Cardiac fibroblast (primary cell): ENCODE data around the gene MSRB2.

ENCODE experiments used
- DNase-seq, 2 donors: peaks; one replicate each; pipeline versions ENCODE4 v3.0.0 to v3.0.0-alpha.2; 2010; ENCODE audit warnings: low read depth in 2 of 2
- H3K4me3 ChIP-seq, 2 donors: replicated peaks in 1 of 2; 1 replicate in 1 of 2; 2 replicates in 1 of 2; pipeline ENCODE4 v1.5.1; 2011; ENCODE audit warnings: low read depth in 2 of 2, low read length in 2 of 2, mild to moderate bottlenecking in 2 of 2, moderate library complexity in 1 of 2
- TF ChIP-seq, protein P1 (sequence below): IDR thresholded peaks from one replicate; pipeline ENCODE4 v1.5.1; 2011; ENCODE audit warnings: low read depth, mild to moderate bottlenecking, low read length, inconsistent platforms

The MSRB2 gene

DNA sequence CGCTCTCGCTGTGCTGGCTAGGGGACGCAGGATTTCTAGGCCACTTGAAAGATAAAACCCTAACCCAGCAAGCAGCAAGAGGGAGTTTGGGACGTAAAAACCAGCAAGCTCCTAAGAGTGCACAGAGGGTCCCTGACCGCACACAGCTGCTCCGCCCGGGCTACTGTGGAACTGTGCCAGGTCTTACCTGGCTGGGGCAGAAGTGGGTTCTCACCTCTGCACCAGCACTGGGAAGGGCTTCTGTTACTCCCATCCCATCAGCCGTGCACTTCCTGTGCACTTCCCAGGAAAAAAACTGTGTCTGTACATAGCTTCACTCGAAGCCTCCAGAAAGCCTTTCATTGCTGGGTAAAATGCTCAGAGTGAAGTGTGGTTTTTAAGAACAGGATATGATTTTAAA is 50.9 kb downstream of the MSRB2 start:
- TF ChIP-seq, protein P1, sequence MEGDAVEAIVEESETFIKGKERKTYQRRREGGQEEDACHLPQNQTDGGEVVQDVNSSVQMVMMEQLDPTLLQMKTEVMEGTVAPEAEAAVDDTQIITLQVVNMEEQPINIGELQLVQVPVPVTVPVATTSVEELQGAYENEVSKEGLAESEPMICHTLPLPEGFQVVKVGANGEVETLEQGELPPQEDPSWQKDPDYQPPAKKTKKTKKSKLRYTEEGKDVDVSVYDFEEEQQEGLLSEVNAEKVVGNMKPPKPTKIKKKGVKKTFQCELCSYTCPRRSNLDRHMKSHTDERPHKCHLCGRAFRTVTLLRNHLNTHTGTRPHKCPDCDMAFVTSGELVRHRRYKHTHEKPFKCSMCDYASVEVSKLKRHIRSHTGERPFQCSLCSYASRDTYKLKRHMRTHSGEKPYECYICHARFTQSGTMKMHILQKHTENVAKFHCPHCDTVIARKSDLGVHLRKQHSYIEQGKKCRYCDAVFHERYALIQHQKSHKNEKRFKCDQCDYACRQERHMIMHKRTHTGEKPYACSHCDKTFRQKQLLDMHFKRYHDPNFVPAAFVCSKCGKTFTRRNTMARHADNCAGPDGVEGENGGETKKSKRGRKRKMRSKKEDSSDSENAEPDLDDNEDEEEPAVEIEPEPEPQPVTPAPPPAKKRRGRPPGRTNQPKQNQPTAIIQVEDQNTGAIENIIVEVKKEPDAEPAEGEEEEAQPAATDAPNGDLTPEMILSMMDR = no peak
- DNase-seq = no peak
- H3K4me3 ChIP-seq = no peak overlapping the region

DNA sequence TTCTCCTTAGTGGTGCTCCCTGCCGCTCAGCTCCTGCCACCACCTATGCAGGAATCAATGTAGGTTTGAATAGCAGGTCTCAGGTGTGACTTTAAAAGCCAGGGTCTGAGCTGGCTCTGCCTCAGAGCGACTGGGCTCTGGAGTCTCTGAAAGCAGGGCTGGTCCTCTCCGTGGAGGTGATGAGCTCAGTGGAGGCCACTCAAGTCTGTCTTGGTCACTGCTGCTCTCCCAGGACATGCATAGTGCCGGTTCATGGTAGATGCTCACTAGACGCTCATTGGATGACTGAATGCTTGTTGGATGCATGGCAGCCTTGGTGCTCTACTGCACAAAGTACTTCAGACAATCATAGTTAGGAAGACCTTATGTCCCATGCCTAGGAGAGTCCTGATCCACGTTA is 51.7 kb downstream of the MSRB2 start:
- TF ChIP-seq, protein P1 = no peak

DNA sequence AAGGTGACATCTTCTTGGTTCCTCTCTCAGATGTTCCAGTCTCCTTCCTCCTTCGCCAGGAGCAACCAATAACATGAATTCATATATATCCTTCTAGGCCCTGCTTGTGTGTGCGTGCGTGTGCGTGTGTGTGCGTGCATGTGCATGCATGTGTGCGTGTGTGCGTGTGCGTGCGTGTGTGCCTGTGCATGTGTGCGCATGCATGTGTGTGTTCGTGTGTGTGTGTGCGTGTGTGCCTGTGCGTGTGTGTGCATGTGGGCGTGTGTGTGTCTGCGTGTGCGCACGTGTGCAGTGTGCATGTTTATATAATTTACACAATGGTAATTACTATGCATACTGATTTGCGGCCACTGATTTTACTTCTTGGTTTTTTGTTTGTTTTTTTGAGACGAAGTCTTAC is 52.8 kb downstream of the MSRB2 start:
- no peak for DNase-seq
- H3K4me3 ChIP-seq = no peak overlapping the region
- TF ChIP-seq, protein P1 = no peak

More for the DNA sequence above, 51.7 kb downstream of the MSRB2 start:
- no peak for DNase-seq
- no peak overlapping the region for H3K4me3 ChIP-seq

DNA sequence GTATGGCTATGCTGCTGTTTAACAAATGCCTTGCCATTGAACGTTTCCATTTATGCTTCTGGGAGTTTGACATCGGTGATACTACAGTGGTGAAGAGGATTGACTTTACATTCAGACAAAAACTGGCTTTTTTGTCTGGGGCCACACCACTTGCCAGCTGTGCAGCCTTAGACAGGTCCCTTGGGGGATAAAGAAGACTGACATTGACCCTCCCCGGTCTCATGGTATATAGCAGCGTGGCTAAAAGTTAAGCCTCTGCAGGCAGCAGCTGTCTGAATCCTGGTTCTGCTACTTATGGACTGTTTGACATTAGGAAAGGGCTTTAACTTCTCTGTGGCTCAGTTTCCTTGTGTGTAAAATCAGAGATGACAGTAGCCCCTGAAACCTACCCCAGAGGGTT is 54.7 kb downstream of the MSRB2 start:
- no peak for DNase-seq
- no peak overlapping the region for H3K4me3 ChIP-seq
- TF ChIP-seq, protein P1 = no peak

DNA sequence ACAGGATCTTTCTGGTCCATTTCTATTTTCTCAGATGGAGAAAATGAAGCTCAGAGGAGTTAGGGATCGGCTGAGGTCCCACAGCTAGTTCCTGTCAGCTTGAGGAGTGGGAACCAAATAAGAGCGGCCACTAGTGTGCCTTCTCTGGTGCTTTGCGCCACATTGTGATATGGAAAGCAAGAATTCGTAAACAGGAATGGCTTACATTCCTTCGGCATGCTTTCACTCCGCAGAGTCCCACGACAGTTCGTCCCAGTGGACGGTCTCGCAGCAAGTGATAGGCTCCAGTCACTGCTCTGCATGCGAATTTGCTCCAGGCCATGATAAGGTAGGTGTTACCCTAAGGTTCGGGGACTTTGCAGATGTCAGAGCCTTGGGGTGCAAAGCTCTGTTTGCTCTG is 55.2 kb downstream of the MSRB2 start:
- peak; percentile 4 to 33 for DNase-seq

DNA sequence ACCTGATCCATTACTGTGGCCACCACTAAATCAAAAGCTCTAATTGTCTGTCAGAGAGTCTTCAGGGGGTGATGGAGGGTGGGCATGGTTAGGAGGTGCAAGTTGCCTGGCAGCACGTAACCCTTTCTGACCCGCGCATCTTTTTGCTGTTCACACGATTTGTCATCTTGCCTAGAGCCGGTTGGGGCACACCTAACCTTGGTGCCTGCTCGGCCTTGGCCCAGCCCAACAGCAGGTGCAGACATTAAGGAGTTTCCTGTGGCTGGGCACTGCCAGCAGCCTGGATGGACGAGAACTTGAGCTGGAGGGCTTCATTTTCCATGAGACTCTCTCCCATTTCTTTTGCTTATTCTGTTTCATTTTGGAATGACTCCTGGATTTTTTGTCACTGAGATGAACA is 55.7 kb downstream of the MSRB2 start:
- H3K4me3 ChIP-seq = no peak overlapping the region
- TF ChIP-seq, protein P1 = no peak
- DNase-seq = no peak

More for the DNA sequence above, 55.2 kb downstream of the MSRB2 start:
- TF ChIP-seq, protein P1 = no peak
- H3K4me3 ChIP-seq = no peak overlapping the region

DNA sequence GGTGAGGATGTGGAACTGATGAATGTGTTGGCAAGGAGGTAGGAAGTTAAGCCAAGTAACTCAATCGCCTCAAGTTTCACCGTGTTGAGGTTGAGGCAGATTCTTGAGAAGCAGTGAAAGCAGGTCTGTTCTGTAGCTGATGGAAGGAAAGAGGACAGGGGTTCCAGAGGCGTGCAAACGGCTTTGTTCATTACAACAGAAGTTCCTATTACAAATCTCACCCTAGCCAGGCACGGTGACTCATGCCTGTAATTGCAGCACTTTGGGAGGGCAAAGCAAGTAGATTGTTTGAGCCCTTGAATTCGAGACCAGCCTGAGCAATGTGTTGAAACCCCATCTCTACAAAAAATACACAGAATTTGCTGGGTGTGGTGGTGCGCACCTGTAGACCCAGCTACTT is 59.8 kb downstream of the MSRB2 start:
- TF ChIP-seq, protein P1 = no peak
- no peak overlapping the region for H3K4me3 ChIP-seq
- peak; percentile 6 to 25 for DNase-seq
